Stomach (tissue), 9 donors: ENCODE measurements around the gene WDR37. TPM values are rescaled to one million over a fixed set of nuclear protein-coding genes. Genes with fewer than 3 reads are reported as not detected.

ENCODE experiments used
- DNase-seq, 2 donors: peaks; one replicate each; pipeline versions ENCODE4 v3.0.0 to v3.0.0-alpha.2; 2013 to 2019
- H3K27ac ChIP-seq, 5 donors: fragments of 200-600 bp in 4 of 5; sonication (generic) in 4 of 5; one replicate each; pipeline ENCODE4 v1.5.1; 2013 to 2019; ENCODE audit warnings: mild to moderate bottlenecking in 1 of 5, moderate library complexity in 1 of 5
- H3K27me3 ChIP-seq, 3 donors: fragments of 200-600 bp; sonication (generic); one replicate each; pipeline ENCODE4 v1.5.1; 2017 to 2019; ENCODE audit warnings: mixed run types in 1 of 3
- H3K36me3 ChIP-seq, 4 donors: fragments of 200-600 bp; sonication (generic); 1 replicate in 3 of 4; 2 replicates in 1 of 4; pipeline ENCODE4 v1.5.1; 2016 to 2019
- H3K4me1 ChIP-seq, 4 donors: fragments of 200-600 bp; sonication (generic); one replicate each; pipeline ENCODE4 v1.5.1; 2016 to 2019
- H3K4me3 ChIP-seq, 4 donors: fragments of 200-600 bp; sonication (generic) in 3 of 4; one replicate each; pipeline ENCODE4 v1.5.1; 2016 to 2019; ENCODE audit warnings: mild to moderate bottlenecking in 1 of 4
- H3K9me3 ChIP-seq, 4 donors: fragments of 200-600 bp; sonication (generic); one replicate each; pipeline ENCODE4 v1.5.1; 2016 to 2019
- EP300 ChIP-seq: sonication (generic); formaldehyde crosslinking; IDR thresholded peaks from one replicate; pipeline ENCODE4 v1.6.1; 2017; ENCODE audit warnings: antibody characterized with exemption
- POLR2A ChIP-seq, 4 donors: fragments of 450-650 bp; IDR thresholded peaks; one replicate each; pipeline ENCODE4 v1.6.1; 2016; ENCODE audit warnings: antibody characterized with exemption in 4 of 4, control low read depth in 2 of 4, mild to moderate bottlenecking in 1 of 4, moderate library complexity in 1 of 4
- POLR2AphosphoS5 ChIP-seq, 3 donors: sonication (generic); formaldehyde crosslinking; IDR thresholded peaks; one replicate each; pipeline ENCODE4 v1.6.1; 2016; ENCODE audit warnings: antibody characterized with exemption in 3 of 3
- WGBS, 5 donors: extraction: QIAGEN DNeasy Blood & Tissue Kit in 3 of 5; methylation state at CpG; one replicate each; pipeline versions ENCODE4 v1.1.5 to v1.1.7; 2013 to 2018; 5-methylcytosine and 5-hydroxymethylcytosine counted together
- intact Hi-C: fragments of 100-400 bp; cut with DNase I; formaldehyde crosslinking; loops from one replicate; pipeline ENCODE4 v1.15.1; 2023; ENCODE audit warnings: low total_unique reads
- polyA plus RNA-seq, 3 donors: library from polyadenylated mRNA; stranded (reverse); fragments of 200-250 nt; gene quantifications; one replicate each; pipeline ENCODE4 v1.2.3, GENCODE V29; 2013
- total RNA-seq, 5 donors: library from RNA; depleted of rRNA; stranded (reverse); fragments of >200 nt; gene quantifications; one replicate each; pipeline versions ENCODE4 v1.1.0 to v1.2.3, GENCODE V29; 2014 to 2016
- TF ChIP-seq, protein P1 (sequence below), 7 experiments: fragments of 450-650 bp in 4 of 7; fragments of 200-600 bp in 3 of 7; sonication (generic) in 3 of 7; IDR thresholded peaks; one replicate each; pipeline ENCODE4 v1.5.1; 2016 to 2019; ENCODE audit warnings: antibody characterized with exemption in 7 of 7, control low read depth in 2 of 7, mild to moderate bottlenecking in 1 of 7
- donor health status: healthy with polysubstance abuse.
- donor health status: Bipolar disorder and iron deficiency.
- donor health status: healthy.

WDR37 gene
- total and polyA plus RNA-seq, 8 donors: 5.3 to 165 (median 12.6) TPM

GRCh38 chr10:1123972-1124371 lies 67.8 kb downstream of the WDR37 start:
- intact Hi-C loops: no loop called here
- Histone ChIP-seq H3K27ac (no peak overlapping the region), H3K4me1 (no peaks in the 10 kb centered on the region), H3K36me3 (peaks cover 51 to 100% (median 96%) of the 10 kb centered on the region in 4 donors), H3K27me3 (no peaks in the 10 kb centered on the region), H3K9me3 (no peaks in the 10 kb centered on the region), H3K4me3 (no peak overlapping the region)
- TF ChIP-seq POLR2A (IDR thresholded peaks at IDR 0.05): no peak
- TF ChIP-seq POLR2AphosphoS5 (IDR thresholded peaks at IDR 0.05): no peak
- no peak for DNase-seq
- 94 to 96% (median 95%) methylated on average over 12 of the region's 12 CpGs for WGBS, 5 donors

- Histone ChIP-seq H3K27ac (no peak overlapping the region), H3K27me3 (no peaks in the 10 kb centered on the region), H3K36me3 (peaks cover 54 to 100% (median 96%) of the 10 kb centered on the region in 4 donors), H3K4me3 (no peak overlapping the region), H3K4me1 (no peaks in the 10 kb centered on the region), H3K9me3 (no peaks in the 10 kb centered on the region)
- intact Hi-C loops: no loop called here
- DNase-seq: no peak
- no peak for TF ChIP-seq POLR2A (IDR thresholded peaks at IDR 0.05)
- TF ChIP-seq EP300: no peak
- TF ChIP-seq POLR2AphosphoS5 (IDR thresholded peaks at IDR 0.05): no peak
- TF ChIP-seq, protein P1, sequence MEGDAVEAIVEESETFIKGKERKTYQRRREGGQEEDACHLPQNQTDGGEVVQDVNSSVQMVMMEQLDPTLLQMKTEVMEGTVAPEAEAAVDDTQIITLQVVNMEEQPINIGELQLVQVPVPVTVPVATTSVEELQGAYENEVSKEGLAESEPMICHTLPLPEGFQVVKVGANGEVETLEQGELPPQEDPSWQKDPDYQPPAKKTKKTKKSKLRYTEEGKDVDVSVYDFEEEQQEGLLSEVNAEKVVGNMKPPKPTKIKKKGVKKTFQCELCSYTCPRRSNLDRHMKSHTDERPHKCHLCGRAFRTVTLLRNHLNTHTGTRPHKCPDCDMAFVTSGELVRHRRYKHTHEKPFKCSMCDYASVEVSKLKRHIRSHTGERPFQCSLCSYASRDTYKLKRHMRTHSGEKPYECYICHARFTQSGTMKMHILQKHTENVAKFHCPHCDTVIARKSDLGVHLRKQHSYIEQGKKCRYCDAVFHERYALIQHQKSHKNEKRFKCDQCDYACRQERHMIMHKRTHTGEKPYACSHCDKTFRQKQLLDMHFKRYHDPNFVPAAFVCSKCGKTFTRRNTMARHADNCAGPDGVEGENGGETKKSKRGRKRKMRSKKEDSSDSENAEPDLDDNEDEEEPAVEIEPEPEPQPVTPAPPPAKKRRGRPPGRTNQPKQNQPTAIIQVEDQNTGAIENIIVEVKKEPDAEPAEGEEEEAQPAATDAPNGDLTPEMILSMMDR (IDR thresholded peaks at IDR 0.05): no peak
- WGBS, 5 donors: 95 to 98% (median 97%) methylated on average over 11 of the region's 11 CpGs
These were observed 68.6 kb downstream of the WDR37 start for GRCh38 chr10:1124796-1125195.

GRCh38 chr10:1126461-1126860 lies 70.3 kb downstream of the WDR37 start:
- DNase-seq: no peak
- intact Hi-C loops: no loop called here
- peaks cover 59 to 100% (median 96%) of the 10 kb centered on the region in 4 donors for H3K36me3 ChIP-seq
- H3K4me3 ChIP-seq: no peak overlapping the region
- H3K9me3 ChIP-seq: no peaks in the 10 kb centered on the region
- no peaks in the 10 kb centered on the region for H3K4me1 ChIP-seq
- H3K27ac ChIP-seq: no peak overlapping the region
- WGBS, 5 donors: 93 to 97% (median 94%) methylated on average over 13 of the region's 13 CpGs
- no peaks in the 10 kb centered on the region for H3K27me3 ChIP-seq
- no peak for TF ChIP-seq POLR2AphosphoS5 (IDR thresholded peaks at IDR 0.05)
- TF ChIP-seq, protein P1 (IDR thresholded peaks at IDR 0.05): no peak
- no peak for TF ChIP-seq EP300
- TF ChIP-seq POLR2A (IDR thresholded peaks at IDR 0.05): no peak

GRCh38 chr10:1127629-1128028 lies 71.4 kb downstream of the WDR37 start:
- WGBS, 5 donors: 91 to 96% (median 94%) methylated on average over 15 of the region's 15 CpGs
- Histone ChIP-seq H3K36me3 (peaks cover 50 to 97% (median 94%) of the 10 kb centered on the region in 4 donors), H3K27ac (no peak overlapping the region), H3K27me3 (no peaks in the 10 kb centered on the region), H3K4me3 (no peak overlapping the region), H3K9me3 (no peaks in the 10 kb centered on the region), H3K4me1 (no peaks in the 10 kb centered on the region)
- intact Hi-C loops: no loop called here
- DNase-seq: no peak
- TF ChIP-seq, protein P1 (IDR thresholded peaks at IDR 0.05): no peak
- TF ChIP-seq POLR2AphosphoS5 (IDR thresholded peaks at IDR 0.05): no peak

DNA sequence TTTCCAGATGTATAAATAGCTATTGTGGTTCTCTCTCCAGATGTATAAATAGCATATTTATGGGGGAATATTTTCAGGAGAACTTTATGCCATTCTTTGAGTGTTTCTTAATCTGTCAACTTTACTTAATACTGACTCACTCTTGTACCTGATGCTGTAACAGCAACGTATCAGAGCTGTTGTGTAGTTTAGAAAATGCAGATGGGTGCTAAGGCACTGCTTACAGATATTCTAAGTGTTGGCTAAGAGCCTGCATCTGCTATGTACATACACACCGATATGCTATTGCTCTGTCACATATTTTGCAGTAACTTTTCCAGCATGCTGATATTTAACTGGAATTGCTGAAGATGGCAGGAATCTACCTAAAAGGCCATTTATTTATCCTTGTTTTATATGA lies 71.9 kb downstream of the WDR37 start:
- no peak for DNase-seq
- Histone ChIP-seq H3K4me3 (no peak overlapping the region), H3K27me3 (no peaks in the 10 kb centered on the region), H3K36me3 (peaks cover 50 to 95% (median 91%) of the 10 kb centered on the region in 4 donors), H3K9me3 (no peaks in the 10 kb centered on the region), H3K4me1 (no peaks in the 10 kb centered on the region), H3K27ac (no peak overlapping the region)
- TF ChIP-seq EP300 (no peak), POLR2A (IDR thresholded peaks at IDR 0.05) (no peak), POLR2AphosphoS5 (IDR thresholded peaks at IDR 0.05) (no peak)
- TF ChIP-seq, protein P1 (IDR thresholded peaks at IDR 0.05): no peak
- intact Hi-C loops: no loop called here
- WGBS, 5 donors: 53 to 76% (median 56%) methylated on average over 2 of the region's 2 CpGs
